Natural killer cell (primary cell): ENCODE results near the gene PLEKHG4. TPM values are rescaled to one million over a fixed set of nuclear protein-coding genes. Genes with fewer than 3 reads are reported as not detected.

Experiments used
- ATAC-seq, 3 donors: fragments of 150-1000 bp in 2 of 3; fragments of 200-7000 bp in 1 of 3; cut with Tn5 transposase; 1 replicate in 1 of 3; 2 replicates in 2 of 3; pipeline ENCODE4 v1.10.0; 2021; ENCODE audit warnings: mild to moderate bottlenecking in 2 of 3, moderate library complexity in 2 of 3
- DNase-seq, 2 donors: peaks; one replicate each; pipeline versions ENCODE4 v3.0.0 to v3.0.0-alpha.2; 2013 to 2021; ENCODE audit warnings: mixed read lengths in 1 of 2
- H3K27ac ChIP-seq: one replicate; pipeline ENCODE4 v1.5.1; 2013; ENCODE audit warnings: mild to moderate bottlenecking, low read length
- H3K27me3 ChIP-seq: one replicate; pipeline ENCODE4 v1.6.1; 2013; ENCODE audit warnings: low read length; ENCODE audit not compliant: control insufficient read depth, insufficient read depth
- H3K36me3 ChIP-seq: one replicate; pipeline ENCODE4 v1.6.1; 2013; ENCODE audit warnings: low read length; ENCODE audit not compliant: control insufficient read depth, insufficient read depth
- H3K4me1 ChIP-seq: one replicate; pipeline ENCODE4 v1.6.1; 2013; ENCODE audit warnings: low read length; ENCODE audit not compliant: control insufficient read depth, insufficient read depth
- H3K4me3 ChIP-seq: one replicate; pipeline ENCODE4 v1.5.1; 2013; ENCODE audit warnings: low read length
- H3K9me3 ChIP-seq: one replicate; pipeline ENCODE4 v1.6.1; 2013; ENCODE audit warnings: low read length; ENCODE audit not compliant: control insufficient read depth, insufficient read depth
- H3K27ac Mint-ChIP-seq, 2 donors: one replicate each; pipeline ENCODE4 v1.8.0; 2022; ENCODE audit warnings: mild to moderate bottlenecking in 2 of 2, mixed read lengths in 2 of 2, moderate library complexity in 1 of 2
- H3K27me3 Mint-ChIP-seq, 2 donors: one replicate each; pipeline ENCODE4 v1.8.0; 2022; ENCODE audit warnings: low read depth in 2 of 2, mixed read lengths in 2 of 2
- H3K36me3 Mint-ChIP-seq: one replicate; pipeline ENCODE4 v1.8.0; 2022; ENCODE audit warnings: mixed read lengths
- H3K4me1 Mint-ChIP-seq, 2 donors: one replicate each; pipeline ENCODE4 v1.8.0; 2022; ENCODE audit warnings: mixed read lengths in 2 of 2
- H3K4me3 Mint-ChIP-seq: one replicate; pipeline ENCODE4 v1.8.0; 2022; ENCODE audit warnings: mild to moderate bottlenecking, moderate library complexity, mixed read lengths
- H3K9me3 Mint-ChIP-seq, 2 donors: one replicate each; pipeline ENCODE4 v1.8.0; 2022; ENCODE audit warnings: mixed read lengths in 2 of 2
- CTCF ChIP-seq: fragments of 200-600 bp; IDR thresholded peaks from one replicate; pipeline ENCODE4 v1.8.0; 2022; ENCODE audit warnings: antibody characterized with exemption
- WGBS: methylation state at CpG from one replicate; pipeline ENCODE4 v1.1.7; 2013; ENCODE audit warnings: missing lambda C conversion rate; ENCODE audit not compliant: insufficient coverage; 5-methylcytosine and 5-hydroxymethylcytosine counted together
- intact Hi-C: fragments of 100-400 bp; cut with micrococcal nuclease; formaldehyde crosslinking; loops from one replicate; pipeline ENCODE4 v1.14.2; 2022
- total RNA-seq, 4 donors: library from RNA; stranded (reverse); fragments of 120-200 nt in 1 of 4; gene quantifications; one replicate each; pipeline versions ENCODE4 v1.2.3 to v1.2.4, GENCODE V29; 2013 to 2022

PLEKHG4 gene
- total RNA-seq, 3 donors from 2014 or later (not counting 1 experiment from before 2014, with no cell fraction given), result 6.8 to 14.7 (median 8.5) TPM

DNA sequence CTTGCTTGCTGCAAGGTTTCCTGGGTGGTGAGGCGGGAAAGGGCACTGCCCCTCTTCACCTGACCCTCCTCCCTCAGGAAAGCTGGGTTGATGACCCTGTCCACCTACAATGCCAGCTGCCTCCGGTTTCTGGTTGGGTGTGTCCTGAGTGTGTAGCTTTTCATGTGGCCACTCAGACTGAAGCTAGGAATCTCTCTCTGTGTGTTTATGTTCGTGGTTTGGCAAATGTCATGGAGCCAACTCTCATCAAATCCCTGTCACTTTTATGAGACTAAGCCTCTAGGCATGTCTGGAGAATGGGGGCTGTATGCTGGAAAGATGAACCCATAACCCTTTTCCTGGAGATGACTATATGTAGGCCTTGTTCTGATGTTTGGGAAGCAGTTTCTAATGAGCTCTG is 17.1 kb downstream of the PLEKHG4 start:
- Histone ChIP-seq H3K9me3 (no peaks in the 10 kb centered on the region), H3K4me3 (no peak overlapping the region), H3K27me3 (no peaks in the 10 kb centered on the region), H3K4me1 (peaks cover 11% of the 10 kb centered on the region), H3K27ac (no peak overlapping the region), H3K36me3 (no peaks in the 10 kb centered on the region)
- Mint-ChIP-seq H3K4me3 (no peak overlapping the region), H3K27me3 (no peaks in the 10 kb centered on the region), H3K4me1 (peaks cover 6 to 7% of the 10 kb centered on the region in 2 donors), H3K27ac (no peak overlapping the region), H3K9me3 (no peaks in the 10 kb centered on the region), H3K36me3 (no peaks in the 10 kb centered on the region)
- DNase-seq (no peak), ATAC-seq (no peak)
- 77% methylated on average over 2 of the region's 3 CpGs for WGBS
- intact Hi-C loops, result no loop called here
- no peak for TF ChIP-seq CTCF

- Histone ChIP-seq H3K27ac (no peak overlapping the region), H3K27me3 (no peaks in the 10 kb centered on the region), H3K4me1 (peaks cover 11% of the 10 kb centered on the region), H3K9me3 (no peaks in the 10 kb centered on the region), H3K36me3 (no peaks in the 10 kb centered on the region), H3K4me3 (no peak overlapping the region)
- Mint-ChIP-seq H3K27me3 (no peaks in the 10 kb centered on the region), H3K4me3 (no peak overlapping the region), H3K36me3 (no peaks in the 10 kb centered on the region), H3K4me1 (peaks cover 6 to 7% of the 10 kb centered on the region in 2 donors), H3K27ac (no peak overlapping the region), H3K9me3 (no peaks in the 10 kb centered on the region)
- 91% methylated on average over 9 of the region's 9 CpGs for WGBS
- intact Hi-C loops, result no loop called here
- ATAC-seq (no peak), DNase-seq (no peak)
- no peak for TF ChIP-seq CTCF
These were observed 18.9 kb downstream of the PLEKHG4 start for GRCh38 chr16:67298277-67298676.

DNA sequence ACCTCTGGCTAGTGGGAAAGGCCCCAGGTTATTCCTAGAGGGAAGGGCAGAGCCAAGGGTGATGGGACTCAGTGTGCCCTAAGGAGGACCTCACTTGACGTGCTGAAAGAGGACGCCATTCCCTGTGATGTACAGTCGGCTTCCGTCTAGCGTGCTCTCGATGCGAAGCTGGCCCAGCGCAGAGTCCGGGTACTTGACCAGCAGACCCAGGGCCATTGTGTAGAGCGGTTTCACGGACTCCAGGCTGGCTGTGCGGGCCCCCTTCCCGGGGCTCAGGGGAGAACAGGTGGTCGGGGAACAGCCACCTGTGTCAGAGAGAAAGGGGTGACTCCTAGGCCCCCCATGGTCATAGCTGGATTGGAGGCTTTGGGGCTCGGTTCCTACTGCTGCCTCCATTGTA is 19.9 kb downstream of the PLEKHG4 start:
- TF ChIP-seq CTCF, result no peak
- Histone ChIP-seq H3K27ac (no peak overlapping the region), H3K4me3 (no peak overlapping the region), H3K4me1 (peaks cover 7% of the 10 kb centered on the region), H3K36me3 (no peaks in the 10 kb centered on the region), H3K9me3 (no peaks in the 10 kb centered on the region), H3K27me3 (no peaks in the 10 kb centered on the region)
- Mint-ChIP-seq H3K36me3 (no peaks in the 10 kb centered on the region), H3K4me3 (no peak overlapping the region), H3K4me1 (peaks cover 6% of the 10 kb centered on the region in 2 donors), H3K9me3 (no peaks in the 10 kb centered on the region), H3K27ac (no peak overlapping the region), H3K27me3 (no peaks in the 10 kb centered on the region)
- DNase-seq (no peak), ATAC-seq (no peak)
- intact Hi-C loops, result no loop called here
- 92% methylated on average over 15 of the region's 15 CpGs for WGBS

DNA sequence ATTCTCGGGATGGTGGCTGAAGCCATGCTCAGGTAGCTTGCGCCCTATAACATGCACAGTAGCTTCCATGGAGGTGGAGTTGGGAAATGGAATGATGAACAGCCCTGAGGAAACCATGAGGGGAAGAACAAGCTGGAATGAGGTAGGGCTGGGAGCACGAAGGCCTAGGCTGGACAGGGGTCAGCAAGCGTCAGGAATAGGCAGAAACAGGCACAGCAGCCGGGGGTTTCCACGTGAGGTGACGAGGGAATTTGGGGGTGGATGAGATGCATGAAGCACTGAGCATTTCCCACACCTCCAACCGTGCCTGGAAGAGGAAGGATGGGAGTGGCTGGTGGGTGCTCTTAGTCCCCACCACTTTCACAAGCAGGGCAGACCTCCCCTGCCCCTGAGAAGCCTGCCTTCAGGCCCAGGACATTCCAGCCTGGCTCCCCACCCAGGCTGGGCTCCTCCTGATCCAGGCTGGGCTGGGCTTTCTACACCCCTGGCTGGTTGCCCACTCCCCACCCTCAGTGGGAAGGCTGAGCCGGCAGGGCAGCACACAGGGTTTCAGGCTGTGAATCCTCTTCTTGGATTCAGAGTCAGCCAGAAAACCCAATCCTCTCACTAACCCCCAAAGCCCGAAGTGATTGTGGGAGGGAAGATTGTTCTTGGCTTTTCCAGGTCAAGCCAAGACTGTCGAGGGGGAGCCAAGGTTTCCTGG is 21.9 kb downstream of the PLEKHG4 start:
- Mint-ChIP-seq H3K36me3 (no peaks in the 10 kb centered on the region), H3K27me3 (no peaks in the 10 kb centered on the region), H3K4me1 (no peaks in the 10 kb centered on the region), H3K27ac (no peak overlapping the region), H3K9me3 (no peaks in the 10 kb centered on the region), H3K4me3 (no peak overlapping the region)
- Histone ChIP-seq H3K36me3 (no peaks in the 10 kb centered on the region), H3K9me3 (no peaks in the 10 kb centered on the region), H3K4me1 (no peaks in the 10 kb centered on the region), H3K27ac (no peak overlapping the region), H3K27me3 (no peaks in the 10 kb centered on the region), H3K4me3 (no peak overlapping the region)
- no peak for ATAC-seq
- intact Hi-C loops, result no loop called here
- no peak for DNase-seq
- TF ChIP-seq CTCF, result no peak
- WGBS, result 90% methylated on average over 10 of the region's 11 CpGs
